Activated naive CD8-positive, alpha-beta T cell treated with anti-CD3 and anti-CD28 coated beads, Interleukin-2, amount 50 U/mL, for 24 hours (primary cell): ENCODE results near the gene KIF1A.

ENCODE experiments used
- ATAC-seq: fragments of 150-1000 bp; cut with Tn5 transposase; one replicate; pipeline ENCODE4 v1.10.0; 2021
- DNase-seq: peaks from one replicate; pipeline ENCODE4 v3.0.0; 2021
- H3K27ac Mint-ChIP-seq: one replicate; pipeline ENCODE4 v1.8.0; 2021; ENCODE audit warnings: mild to moderate bottlenecking, mixed read lengths
- H3K27me3 Mint-ChIP-seq: one replicate; pipeline ENCODE4 v1.8.0; 2021; ENCODE audit warnings: mixed read lengths
- H3K36me3 Mint-ChIP-seq: one replicate; pipeline ENCODE4 v1.8.0; 2021; ENCODE audit warnings: low read depth, mixed read lengths
- H3K4me1 Mint-ChIP-seq: one replicate; pipeline ENCODE4 v1.8.0; 2021; ENCODE audit warnings: mixed read lengths
- H3K4me3 Mint-ChIP-seq: one replicate; pipeline ENCODE4 v1.8.0; 2021; ENCODE audit warnings: mild to moderate bottlenecking, moderate library complexity, mixed read lengths
- H3K9me3 Mint-ChIP-seq: one replicate; pipeline ENCODE4 v1.8.0; 2021; ENCODE audit warnings: mixed read lengths

The KIF1A gene

DNA sequence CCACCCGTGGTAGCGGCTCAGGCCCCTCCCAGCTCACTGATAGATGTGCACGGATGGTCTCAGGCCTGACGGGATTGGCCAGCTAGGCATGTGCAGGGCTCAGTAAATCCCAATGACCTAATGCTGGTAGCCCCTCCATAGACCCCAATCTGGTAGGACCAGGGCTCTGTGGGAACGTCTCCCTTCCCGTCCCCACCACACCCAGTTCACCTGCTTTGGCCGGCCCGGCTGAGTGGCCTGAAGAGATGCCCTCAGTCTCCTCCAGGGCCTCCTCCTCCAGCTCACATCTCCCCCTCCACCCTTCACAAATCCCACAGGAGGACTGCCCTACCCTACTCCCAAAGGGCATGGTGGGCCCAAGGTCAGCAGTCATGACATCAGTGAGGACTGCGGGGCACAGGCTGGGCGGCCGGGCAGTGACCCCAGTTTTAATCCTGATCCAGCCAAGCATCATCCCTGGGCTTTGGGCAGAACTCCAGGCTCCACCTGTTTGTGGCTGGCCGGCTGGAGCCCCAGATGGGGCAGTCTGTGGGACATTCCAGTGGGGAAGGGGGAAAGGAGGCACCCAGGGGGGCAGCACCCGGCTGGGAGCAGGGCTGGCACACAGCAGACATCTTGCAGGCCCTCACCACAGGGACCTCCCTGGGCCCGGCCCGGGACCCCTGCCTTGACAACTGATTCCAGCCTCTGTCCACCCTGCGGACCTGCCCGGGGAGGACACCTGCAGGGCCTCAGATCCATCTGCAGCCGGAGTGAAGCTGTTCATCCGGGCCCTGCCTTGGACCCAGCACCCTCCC, 2.3 kb downstream of the KIF1A start:
- Mint-ChIP-seq H3K4me3 (no peak overlapping the region), H3K27ac (no peak overlapping the region), H3K36me3 (no peaks in the 10 kb centered on the region), H3K9me3 (no peaks in the 10 kb centered on the region), H3K27me3 (peaks cover 35% of the 10 kb centered on the region), H3K4me1 (peaks cover 11% of the 10 kb centered on the region)
- DNase-seq = no peak
- ATAC-seq = no peak

DNA sequence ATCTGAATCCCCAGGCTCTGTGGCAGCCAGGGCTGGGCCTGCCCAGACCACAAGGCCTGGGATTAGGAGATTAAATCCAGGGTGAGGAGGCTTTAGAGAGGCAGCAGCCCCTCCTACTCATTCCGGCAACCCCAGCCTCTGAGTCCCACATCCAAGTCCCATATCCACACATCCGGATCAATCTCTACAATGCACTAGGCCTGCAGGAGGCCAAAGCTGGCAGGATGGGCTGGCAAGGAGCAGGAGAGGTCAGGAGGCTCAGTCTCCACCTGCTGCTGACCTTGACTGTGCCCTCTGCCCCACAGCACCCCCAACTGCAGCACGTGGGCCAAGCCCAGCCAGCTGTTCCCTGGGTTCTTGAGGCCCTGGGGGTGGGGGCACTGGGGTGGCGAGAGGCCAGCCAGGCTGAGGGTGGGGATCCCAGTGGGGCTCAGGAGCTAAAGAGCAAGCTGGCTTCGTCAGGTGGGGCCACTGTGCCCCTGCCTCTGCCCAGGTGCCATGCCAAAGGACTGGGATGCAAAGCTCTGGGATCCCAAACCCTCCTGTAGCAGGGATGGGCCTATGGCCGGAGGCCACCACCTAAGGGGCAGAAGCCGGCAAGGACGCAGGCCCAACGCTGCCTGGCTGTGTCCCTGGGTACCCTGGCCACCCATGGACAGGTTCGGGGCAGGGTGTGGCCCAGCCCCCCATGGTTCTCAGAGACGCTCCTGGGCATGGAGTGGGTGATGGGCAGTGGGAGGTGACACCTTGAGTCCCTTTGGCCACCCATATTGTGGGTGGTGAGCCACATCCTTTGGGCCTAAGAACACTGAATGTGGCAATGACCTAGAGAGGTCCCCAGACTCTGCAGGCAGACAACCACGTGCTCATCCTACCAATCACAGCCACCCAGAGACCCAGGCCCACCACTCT, 3.2 kb downstream of the KIF1A start:
- H3K27me3 Mint-ChIP-seq = peaks cover 26% of the 10 kb centered on the region
- ATAC-seq (no peak), DNase-seq (no peak)
- no peaks in the 10 kb centered on the region for H3K36me3 Mint-ChIP-seq
- H3K4me3 Mint-ChIP-seq = no peak overlapping the region
- peaks cover 10% of the 10 kb centered on the region for H3K4me1 Mint-ChIP-seq
- no peak overlapping the region for H3K27ac Mint-ChIP-seq
- no peaks in the 10 kb centered on the region for H3K9me3 Mint-ChIP-seq

DNA sequence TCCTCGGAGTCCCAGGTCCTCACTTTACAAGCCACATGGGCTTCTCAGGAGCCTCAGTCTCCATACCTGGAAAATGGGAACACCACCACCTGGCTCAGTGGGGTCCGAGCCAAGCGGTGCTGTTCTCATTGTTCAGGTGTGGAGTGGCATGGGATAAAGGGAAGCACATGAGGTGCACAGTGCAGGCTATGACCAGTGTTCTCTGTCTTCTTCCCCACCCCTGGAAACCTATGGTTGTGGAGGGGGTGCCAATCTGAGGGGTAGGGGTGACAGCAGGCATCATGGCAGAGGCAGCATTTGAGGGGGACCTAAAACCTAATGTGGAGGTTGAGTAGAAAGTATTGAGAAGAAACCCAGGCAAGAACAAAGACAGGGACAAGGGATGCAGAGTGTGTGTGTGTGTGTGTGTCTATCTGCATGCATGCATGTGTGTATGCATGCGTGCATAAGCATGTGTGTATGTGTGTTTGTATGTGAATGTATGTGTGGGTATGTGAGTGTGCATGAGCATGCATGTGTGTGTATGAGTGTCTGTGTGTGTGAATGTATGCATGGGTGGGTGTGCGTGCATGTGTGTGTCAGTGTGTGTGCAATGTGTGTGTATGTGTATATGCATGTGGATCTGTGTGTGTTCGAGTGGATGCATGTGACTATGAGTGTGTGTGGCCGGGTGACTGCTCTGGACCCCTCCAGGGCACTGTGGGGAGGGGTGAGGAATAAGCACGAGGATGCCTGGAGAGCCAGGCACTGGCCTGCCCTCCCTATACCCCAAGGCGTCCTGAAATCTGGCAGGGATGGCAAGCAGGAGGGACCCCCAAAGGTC, 4.0 kb downstream of the KIF1A start:
- Mint-ChIP-seq H3K27ac (no peak overlapping the region), H3K27me3 (peaks cover 18% of the 10 kb centered on the region), H3K9me3 (no peaks in the 10 kb centered on the region), H3K4me1 (peaks cover 3% of the 10 kb centered on the region), H3K36me3 (no peaks in the 10 kb centered on the region), H3K4me3 (no peak overlapping the region)
- no peak for DNase-seq
- ATAC-seq = no peak

DNA sequence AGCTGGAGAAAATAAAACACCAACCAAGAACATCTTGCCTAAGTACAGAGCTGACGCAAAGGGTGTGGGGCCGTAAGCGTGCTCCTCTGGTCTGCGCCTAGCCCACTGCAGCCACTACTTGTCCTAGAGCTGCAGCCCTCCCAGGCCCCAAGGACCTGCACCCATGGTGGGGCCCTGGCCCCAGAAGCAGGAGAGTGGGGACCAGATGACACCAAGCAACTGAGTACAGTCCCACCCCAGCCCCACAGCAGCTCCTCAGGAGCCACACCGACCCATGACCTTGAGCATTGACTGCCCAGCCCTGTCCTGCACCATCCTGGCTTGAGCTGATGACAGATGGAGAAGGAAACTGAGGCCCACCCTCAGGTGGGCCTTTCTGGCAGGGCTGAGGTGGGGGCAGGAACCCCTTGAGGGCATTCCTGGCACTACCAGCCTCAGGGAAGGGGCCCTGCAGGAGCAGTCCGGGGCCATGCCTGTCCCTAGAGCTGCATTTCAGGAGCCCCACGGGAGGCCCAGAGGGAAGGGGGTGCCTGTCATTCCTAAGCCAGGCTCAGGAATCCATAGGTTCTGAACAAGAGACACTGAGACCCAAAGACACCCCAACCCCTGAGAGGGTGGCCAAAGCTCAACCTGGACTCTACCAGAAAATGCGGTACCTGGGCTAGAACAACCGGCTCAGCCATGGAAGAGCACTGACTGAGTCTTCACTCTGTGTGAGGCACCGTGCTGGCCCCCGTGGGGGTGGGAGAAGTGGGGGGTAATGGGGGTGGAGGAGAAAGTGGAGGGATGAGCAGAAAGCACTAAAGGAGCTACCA, 4.9 kb downstream of the KIF1A start:
- Mint-ChIP-seq H3K27me3 (peaks cover 16% of the 10 kb centered on the region), H3K4me3 (no peak overlapping the region), H3K27ac (no peak overlapping the region), H3K9me3 (no peaks in the 10 kb centered on the region), H3K36me3 (no peaks in the 10 kb centered on the region), H3K4me1 (peaks cover 2% of the 10 kb centered on the region)
- DNase-seq = no peak
- ATAC-seq = no peak

DNA sequence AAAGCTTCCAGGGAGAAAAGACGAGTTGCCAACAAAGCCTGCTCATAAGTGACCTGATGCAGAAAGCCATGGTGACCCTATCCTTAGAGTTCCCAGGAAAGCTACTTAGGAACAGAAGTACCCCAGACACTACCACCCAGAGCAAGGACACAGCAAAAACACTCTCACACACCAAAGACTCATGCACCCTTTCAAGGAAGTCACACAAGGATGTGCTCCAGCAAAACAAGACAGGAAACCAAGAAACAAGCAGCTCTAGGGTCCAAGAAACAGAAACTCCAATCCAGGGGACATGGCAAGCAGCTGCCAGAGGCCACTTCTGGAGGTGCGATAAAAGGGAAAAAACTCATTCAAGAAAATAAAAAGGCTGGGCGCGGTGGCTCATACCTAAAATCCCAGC, 5.7 kb downstream of the KIF1A start:
- Mint-ChIP-seq H3K9me3 (no peaks in the 10 kb centered on the region), H3K27ac (no peak overlapping the region), H3K27me3 (peaks cover 16% of the 10 kb centered on the region), H3K36me3 (no peaks in the 10 kb centered on the region), H3K4me1 (peaks cover 2% of the 10 kb centered on the region), H3K4me3 (no peak overlapping the region)
- DNase-seq (no peak), ATAC-seq (no peak)

DNA sequence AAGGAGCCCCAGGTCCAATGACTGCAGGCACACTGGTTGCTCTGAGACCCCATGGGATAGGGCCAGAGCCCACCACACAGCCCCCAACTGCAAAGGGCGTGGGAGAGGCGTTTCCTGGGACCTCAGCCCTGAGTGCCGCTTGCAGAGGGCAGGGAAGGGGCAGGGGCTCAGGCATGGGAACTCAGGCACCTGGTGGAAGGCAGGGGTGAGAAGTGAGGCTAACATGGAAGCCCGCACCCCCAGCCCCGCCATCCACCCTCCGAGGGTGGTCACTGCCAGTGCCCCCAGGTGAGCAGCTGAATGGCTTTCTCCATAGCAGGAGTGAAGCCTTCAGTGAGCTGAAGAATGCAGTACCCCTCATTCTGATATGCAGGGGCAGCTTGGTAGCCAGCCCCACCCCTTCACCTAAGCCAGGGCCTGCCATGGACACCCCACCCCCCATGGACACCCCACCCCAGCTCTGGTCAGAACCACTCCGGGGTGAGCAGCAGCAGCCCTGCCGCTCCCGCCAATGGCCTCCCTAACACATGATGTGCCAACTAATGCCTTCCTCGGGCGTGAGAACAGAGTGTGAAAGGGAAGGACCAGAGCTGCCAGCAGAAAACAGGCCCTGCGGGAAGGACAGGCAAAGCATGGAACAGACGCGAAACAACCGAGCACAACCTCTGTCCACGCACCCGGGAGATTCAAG, 6.6 kb downstream of the KIF1A start:
- Mint-ChIP-seq H3K36me3 (no peaks in the 10 kb centered on the region), H3K9me3 (no peaks in the 10 kb centered on the region), H3K27me3 (peaks cover 12% of the 10 kb centered on the region), H3K27ac (no peak overlapping the region), H3K4me1 (peaks cover 1% of the 10 kb centered on the region), H3K4me3 (no peak overlapping the region)
- ATAC-seq (no peak), DNase-seq (no peak)

DNA sequence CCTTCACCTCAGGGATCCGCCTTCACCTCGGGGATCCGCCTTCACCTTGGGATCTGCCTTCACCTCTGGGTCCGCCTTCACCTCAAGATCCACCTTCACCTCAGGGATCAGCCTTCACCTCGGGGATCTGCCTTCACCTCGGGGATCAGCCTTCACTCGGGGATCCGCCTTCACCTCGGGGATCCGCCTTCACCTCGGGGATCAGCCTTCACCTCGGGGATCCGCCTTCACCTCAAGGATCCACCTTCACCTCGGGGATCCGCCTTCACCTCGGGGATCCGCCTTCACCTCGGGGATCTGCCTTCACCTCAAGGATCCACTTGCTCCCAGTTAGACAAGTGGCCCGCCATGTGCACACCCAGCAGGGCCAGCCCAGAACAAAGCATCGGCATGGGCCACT, 7.3 kb downstream of the KIF1A start:
- no peak overlapping the region for H3K4me3 Mint-ChIP-seq
- DNase-seq (no peak), ATAC-seq (no peak)
- no peaks in the 10 kb centered on the region for H3K4me1 Mint-ChIP-seq
- H3K36me3 Mint-ChIP-seq = no peaks in the 10 kb centered on the region
- no peak overlapping the region for H3K27ac Mint-ChIP-seq
- no peaks in the 10 kb centered on the region for H3K9me3 Mint-ChIP-seq
- peaks cover 11% of the 10 kb centered on the region for H3K27me3 Mint-ChIP-seq

DNA sequence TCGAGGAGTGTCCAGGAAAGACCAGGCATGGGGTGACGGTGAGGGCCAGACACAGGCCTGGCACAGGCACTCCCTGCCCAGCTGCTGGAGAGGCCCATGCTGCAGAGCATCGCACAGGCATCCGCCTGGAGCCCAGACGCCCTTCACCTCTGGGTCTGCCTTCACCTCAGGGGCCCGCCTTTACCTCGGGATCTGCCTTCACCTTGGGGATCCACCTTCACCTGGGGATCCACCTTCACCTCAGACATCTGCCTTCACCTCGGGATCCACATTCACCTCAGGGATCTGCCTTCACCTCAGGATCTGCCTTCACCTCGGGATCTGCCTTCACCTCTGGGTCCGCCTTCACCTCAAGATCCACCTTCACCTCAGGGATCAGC, 7.7 kb downstream of the KIF1A start:
- no peak for ATAC-seq
- Mint-ChIP-seq H3K4me3 (no peak overlapping the region), H3K36me3 (no peaks in the 10 kb centered on the region), H3K27ac (no peak overlapping the region), H3K9me3 (no peaks in the 10 kb centered on the region), H3K27me3 (peaks cover 9% of the 10 kb centered on the region), H3K4me1 (no peaks in the 10 kb centered on the region)
- DNase-seq = no peak

DNA sequence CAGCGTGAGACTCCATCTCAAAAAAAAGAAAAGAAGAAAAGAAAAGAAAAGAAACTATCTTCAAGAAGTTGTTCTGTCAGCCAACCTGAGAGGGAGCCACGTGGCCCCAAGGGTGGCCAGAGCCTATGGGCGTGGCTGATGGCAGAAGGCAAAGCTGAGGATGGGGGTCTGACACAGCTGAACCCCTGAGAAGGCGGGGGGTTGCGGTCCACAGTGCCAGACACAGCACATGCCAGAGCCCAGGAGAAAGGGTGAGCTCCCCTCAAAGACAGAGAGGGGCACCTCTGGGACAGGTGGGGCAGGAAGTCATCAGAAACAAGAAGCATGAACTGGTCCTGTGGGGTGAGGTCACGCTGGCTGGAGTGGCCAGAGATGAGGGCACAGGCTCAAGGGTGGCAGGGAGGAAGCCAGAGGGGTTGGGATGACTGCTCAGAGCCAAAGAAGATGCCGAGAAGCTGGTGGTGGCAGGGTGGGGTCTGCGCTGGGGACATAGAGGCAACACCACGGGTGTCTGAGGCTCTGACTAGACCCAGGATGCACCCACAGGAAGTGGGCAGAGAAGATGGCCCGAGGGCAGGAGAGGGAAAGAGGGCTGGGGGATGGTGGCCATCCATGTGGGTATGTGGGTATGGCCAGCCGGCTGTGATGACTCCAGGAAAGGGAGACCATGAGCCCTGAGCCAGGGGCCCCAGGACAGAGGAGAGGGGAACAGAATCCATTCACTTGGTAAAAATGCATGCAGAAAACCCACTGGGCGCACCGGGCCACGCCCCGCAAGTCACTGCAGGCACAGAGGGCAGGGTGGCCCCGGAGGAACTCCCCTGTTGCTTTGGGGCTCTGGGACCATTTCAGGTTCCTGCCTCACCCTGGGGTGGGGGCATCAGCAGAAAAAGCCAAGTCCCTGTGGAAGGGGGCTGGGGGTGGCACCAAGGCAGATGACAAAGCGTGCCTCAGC, 8.4 kb downstream of the KIF1A start:
- Mint-ChIP-seq H3K4me1 (no peaks in the 10 kb centered on the region), H3K4me3 (no peak overlapping the region), H3K9me3 (no peaks in the 10 kb centered on the region), H3K36me3 (no peaks in the 10 kb centered on the region), H3K27ac (no peak overlapping the region), H3K27me3 (peaks cover 7% of the 10 kb centered on the region)
- no peak for ATAC-seq
- DNase-seq = no peak

DNA sequence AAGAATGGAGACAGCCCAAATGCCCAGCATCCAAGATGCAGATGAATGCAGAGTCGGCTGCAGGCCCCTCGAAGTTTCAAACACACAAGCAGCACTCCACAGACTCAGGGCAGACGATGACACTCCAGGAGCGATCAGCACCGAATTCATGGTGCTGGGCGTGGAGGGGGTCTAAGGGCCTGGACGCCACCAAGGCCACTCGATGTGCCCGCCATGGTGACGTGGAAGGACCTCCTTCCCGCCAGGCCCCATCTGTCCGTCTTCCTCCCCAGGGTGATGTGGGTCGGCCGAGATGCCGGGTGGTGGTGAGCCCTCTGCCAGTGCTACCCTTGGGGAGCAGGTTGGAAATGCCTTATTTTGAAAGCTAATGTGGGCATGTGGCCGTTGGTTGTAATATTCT, 9.4 kb downstream of the KIF1A start:
- peaks cover 2% of the 10 kb centered on the region for H3K27me3 Mint-ChIP-seq
- H3K27ac Mint-ChIP-seq = no peak overlapping the region
- no peaks in the 10 kb centered on the region for H3K36me3 Mint-ChIP-seq
- H3K4me3 Mint-ChIP-seq = no peak overlapping the region
- ATAC-seq = no peak
- DNase-seq = no peak
- no peaks in the 10 kb centered on the region for H3K4me1 Mint-ChIP-seq
- no peaks in the 10 kb centered on the region for H3K9me3 Mint-ChIP-seq

DNA sequence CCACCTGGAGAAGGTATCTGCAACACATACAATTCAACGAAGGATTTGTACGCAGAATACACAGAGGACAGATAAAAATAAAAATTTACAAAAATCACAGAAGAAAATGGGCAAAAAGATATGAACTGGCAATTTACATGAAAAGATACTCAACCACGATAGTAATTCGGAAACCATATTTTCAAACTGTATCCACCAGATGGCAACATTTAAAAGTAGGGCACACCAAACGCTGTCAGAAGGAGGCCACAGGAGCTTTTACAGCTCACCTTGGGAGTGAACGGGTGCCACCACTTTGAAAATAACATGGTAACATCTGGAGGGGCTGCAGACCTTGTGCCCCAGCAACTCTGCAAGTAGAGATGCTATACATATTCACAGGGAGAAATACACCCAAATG, 9.8 kb downstream of the KIF1A start:
- Mint-ChIP-seq H3K27ac (no peak overlapping the region), H3K27me3 (peaks cover 2% of the 10 kb centered on the region), H3K36me3 (no peaks in the 10 kb centered on the region), H3K4me1 (no peaks in the 10 kb centered on the region), H3K9me3 (no peaks in the 10 kb centered on the region), H3K4me3 (no peak overlapping the region)
- ATAC-seq = no peak
- no peak for DNase-seq

DNA sequence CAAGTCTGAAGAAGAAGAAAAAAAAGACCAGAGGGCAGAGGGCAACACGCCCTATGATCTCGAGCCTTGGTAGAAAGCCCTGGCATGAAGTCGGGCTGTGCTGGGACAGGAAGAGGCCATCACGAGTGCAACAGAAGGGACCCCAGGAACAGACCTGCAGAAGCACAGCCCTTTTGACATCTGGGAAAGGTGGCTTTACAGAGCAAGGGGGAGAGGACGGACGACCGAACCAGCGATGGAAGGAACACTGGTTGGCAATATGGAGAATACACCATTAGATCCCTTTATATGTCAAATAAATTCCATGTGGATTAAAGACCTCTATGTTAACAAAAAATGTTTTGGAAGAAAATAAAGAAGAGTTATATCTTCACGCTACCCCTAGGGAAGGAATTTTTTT, 10.7 kb downstream of the KIF1A start:
- DNase-seq (no peak), ATAC-seq (no peak)
- H3K36me3 Mint-ChIP-seq = no peaks in the 10 kb centered on the region
- no peak overlapping the region for H3K27ac Mint-ChIP-seq
- no peaks in the 10 kb centered on the region for H3K9me3 Mint-ChIP-seq
- no peaks in the 10 kb centered on the region for H3K4me1 Mint-ChIP-seq
- no peak overlapping the region for H3K4me3 Mint-ChIP-seq
- peaks cover 6% of the 10 kb centered on the region for H3K27me3 Mint-ChIP-seq

DNA sequence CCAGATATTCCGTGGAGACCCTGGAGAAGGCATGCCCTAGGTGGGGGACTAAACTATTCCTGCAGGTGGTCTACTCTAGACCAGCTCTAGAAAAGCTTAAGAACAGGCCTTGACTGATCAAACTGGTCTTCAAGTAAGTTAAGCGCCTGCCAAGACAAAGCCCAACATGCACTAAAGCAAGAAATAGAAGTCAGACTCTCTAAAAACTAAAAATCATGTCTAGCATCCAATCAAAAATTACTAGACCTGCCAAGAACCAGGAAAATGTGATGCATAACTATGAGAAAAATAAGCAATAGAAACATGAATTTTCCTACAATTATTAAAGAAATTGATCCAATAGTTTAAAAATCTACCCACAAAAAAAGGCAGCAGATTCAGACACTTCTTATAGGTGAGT, 13.6 kb downstream of the KIF1A start:
- Mint-ChIP-seq H3K4me1 (no peaks in the 10 kb centered on the region), H3K27ac (no peak overlapping the region), H3K4me3 (no peak overlapping the region), H3K27me3 (peaks cover 11% of the 10 kb centered on the region), H3K9me3 (no peaks in the 10 kb centered on the region), H3K36me3 (no peaks in the 10 kb centered on the region)
- no peak for ATAC-seq
- DNase-seq = no peak
